ENCODE measurements around the gene CHST6.

DNA sequence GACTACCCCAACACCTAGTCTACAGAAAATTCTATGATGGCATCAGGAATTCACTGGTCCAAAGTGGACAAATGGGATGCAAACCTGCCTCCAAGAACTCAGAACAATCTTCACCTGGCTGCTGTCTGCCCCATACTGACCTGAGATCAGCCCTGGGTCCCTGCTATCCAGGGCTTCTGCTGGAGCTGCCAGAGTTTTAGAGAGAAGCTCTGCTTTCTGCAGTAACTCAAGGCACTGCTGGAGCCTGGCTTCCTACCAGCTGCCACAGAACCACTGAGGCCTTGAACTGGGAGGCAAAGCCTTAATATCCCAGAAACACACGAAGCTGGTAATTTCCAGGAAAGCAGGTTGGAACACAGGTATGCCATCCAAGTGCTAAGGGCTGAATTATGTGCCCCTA lies 38.3 kb downstream of the CHST6 start:
- TF ChIP-seq, protein P1, sequence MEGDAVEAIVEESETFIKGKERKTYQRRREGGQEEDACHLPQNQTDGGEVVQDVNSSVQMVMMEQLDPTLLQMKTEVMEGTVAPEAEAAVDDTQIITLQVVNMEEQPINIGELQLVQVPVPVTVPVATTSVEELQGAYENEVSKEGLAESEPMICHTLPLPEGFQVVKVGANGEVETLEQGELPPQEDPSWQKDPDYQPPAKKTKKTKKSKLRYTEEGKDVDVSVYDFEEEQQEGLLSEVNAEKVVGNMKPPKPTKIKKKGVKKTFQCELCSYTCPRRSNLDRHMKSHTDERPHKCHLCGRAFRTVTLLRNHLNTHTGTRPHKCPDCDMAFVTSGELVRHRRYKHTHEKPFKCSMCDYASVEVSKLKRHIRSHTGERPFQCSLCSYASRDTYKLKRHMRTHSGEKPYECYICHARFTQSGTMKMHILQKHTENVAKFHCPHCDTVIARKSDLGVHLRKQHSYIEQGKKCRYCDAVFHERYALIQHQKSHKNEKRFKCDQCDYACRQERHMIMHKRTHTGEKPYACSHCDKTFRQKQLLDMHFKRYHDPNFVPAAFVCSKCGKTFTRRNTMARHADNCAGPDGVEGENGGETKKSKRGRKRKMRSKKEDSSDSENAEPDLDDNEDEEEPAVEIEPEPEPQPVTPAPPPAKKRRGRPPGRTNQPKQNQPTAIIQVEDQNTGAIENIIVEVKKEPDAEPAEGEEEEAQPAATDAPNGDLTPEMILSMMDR (conservative IDR thresholded peaks at IDR 0.05) = no peak
- TF ChIP-seq ZFX (IDR thresholded peaks at IDR 0.05) = no peak

Measured in C4-2B (cell line).